ENCODE measurements around the gene NEU1. TPM values are rescaled to one million over a fixed set of nuclear protein-coding genes. Genes with fewer than 3 reads are reported as not detected.
A peak's percentile ranks its signal among the peaks of the same experiment; 100 is the strongest.

NEU1 gene
- polyA plus RNA-seq, 1 donor (not counting 4 experiments of a cell fraction or from before 2014, with no cell fraction given), result 27.9 TPM

- dilution Hi-C loops (cut with MboI; ENCODE audit: extremely low pct_ligation_motif_present, low sequenced_read_pairs), result no loop called here
- Histone ChIP-seq H3K36me3 (ENCODE audit: control insufficient read depth in 2 of 2, extremely low read depth in 1 of 2, insufficient read depth in 2 of 2, low read length in 2 of 2) (peaks cover 9 to 17% of the 10 kb centered on the region in 2 experiments), H2AFZ (ENCODE audit: control insufficient read depth, low read length) (no peak within 1 kb of the TSS), H3K9ac (ENCODE audit: control insufficient read depth, extremely low read depth, insufficient read depth, low read length) (peak within 1 kb of the TSS; percentile 33), H3K27ac (ENCODE audit: control insufficient read depth, insufficient read depth, low read length) (peak within 1 kb of the TSS; percentile 49), H3K4me1 (ENCODE audit: control insufficient read depth, extremely low read depth, insufficient read depth, low read length) (peaks cover 4% of the 10 kb centered on the region), H3K4me3 (ENCODE audit: control insufficient read depth in 2 of 3, extremely low read depth in 1 of 3, insufficient read depth in 2 of 3, low read depth in 1 of 3, low read length in 3 of 3) (peak within 1 kb of the TSS in 1 of 3 experiments; percentile 62), H4K20me1 (ENCODE audit: control insufficient read depth, extremely low read depth, insufficient read depth, low read length) (no peaks in the 10 kb centered on the region), H3K4me2 (ENCODE audit: control insufficient read depth, extremely low read depth, insufficient read depth, low read depth, low read length) (peak within 1 kb of the TSS; percentile 73), H3K27me3 (ENCODE audit: control insufficient read depth, extremely low read depth, insufficient read depth, low read length) (no peaks in the 10 kb centered on the region), H3K9me1 (ENCODE audit: control insufficient read depth, extremely low read depth, insufficient read depth, low read length) (no peaks in the 10 kb centered on the region), H3K9me3 (ENCODE audit: control insufficient read depth, low read depth, low read length) (no peaks in the 10 kb centered on the region), H3K79me2 (ENCODE audit: control insufficient read depth, insufficient read depth, low read length) (no peaks in the 10 kb centered on the region)
- FAIRE-seq, result no peak
- TF ChIP-seq CTCF (optimal IDR thresholded peaks at IDR 0.05 in 1 of 3, IDR thresholded peaks at IDR 0.05 in 1 of 3, conservative IDR thresholded peaks at IDR 0.05 in 1 of 3; ENCODE audit: extremely low read depth in 1 of 3, insufficient read depth in 2 of 3, low read length in 3 of 3) (no peak), EZH2 (IDR thresholded peaks at IDR 0.05; ENCODE audit: low read length) (no peak)
- no peak for DNase-seq (ENCODE audit: low read depth, low spot score)
Observed at GRCh38 chr6:31878726-31879125, 16.1 kb upstream of the NEU1 start, which contains the start of gene SLC44A4. Gene SLC44A4, minus strand, starts transcription at chr6:31878997. Its CDS starts 17 bp downstream, at chr6:31878980.

GRCh38 chr6:31878222-31878621, 15.6 kb upstream of the NEU1 start:
- Histone ChIP-seq H3K9me1 (ENCODE audit: control insufficient read depth, extremely low read depth, insufficient read depth, low read length) (no peaks in the 10 kb centered on the region), H3K4me2 (ENCODE audit: control insufficient read depth, extremely low read depth, insufficient read depth, low read depth, low read length) (no peak overlapping the region), H3K27me3 (ENCODE audit: control insufficient read depth, extremely low read depth, insufficient read depth, low read length) (no peaks in the 10 kb centered on the region), H3K4me1 (ENCODE audit: control insufficient read depth, extremely low read depth, insufficient read depth, low read length) (peaks cover 4% of the 10 kb centered on the region), H2AFZ (ENCODE audit: control insufficient read depth, low read length) (no peak overlapping the region), H4K20me1 (ENCODE audit: control insufficient read depth, extremely low read depth, insufficient read depth, low read length) (no peaks in the 10 kb centered on the region), H3K4me3 (ENCODE audit: control insufficient read depth in 2 of 3, extremely low read depth in 1 of 3, insufficient read depth in 2 of 3, low read depth in 1 of 3, low read length in 3 of 3) (no peak overlapping the region), H3K27ac (ENCODE audit: control insufficient read depth, insufficient read depth, low read length) (no peak overlapping the region), H3K36me3 (ENCODE audit: control insufficient read depth in 2 of 2, extremely low read depth in 1 of 2, insufficient read depth in 2 of 2, low read length in 2 of 2) (peaks cover 7 to 13% of the 10 kb centered on the region in 2 experiments), H3K9me3 (ENCODE audit: control insufficient read depth, low read depth, low read length) (no peaks in the 10 kb centered on the region), H3K79me2 (ENCODE audit: control insufficient read depth, insufficient read depth, low read length) (no peaks in the 10 kb centered on the region), H3K9ac (ENCODE audit: control insufficient read depth, extremely low read depth, insufficient read depth, low read length) (no peak overlapping the region)
- DNase-seq (ENCODE audit: low read depth, low spot score) (no peak), FAIRE-seq (no peak)
- dilution Hi-C loops (cut with MboI; ENCODE audit: extremely low pct_ligation_motif_present, low sequenced_read_pairs), result no loop called here
- no peak for TF ChIP-seq EZH2 (IDR thresholded peaks at IDR 0.05; ENCODE audit: low read length)
- TF ChIP-seq CTCF (optimal IDR thresholded peaks at IDR 0.05 in 1 of 3, IDR thresholded peaks at IDR 0.05 in 1 of 3, conservative IDR thresholded peaks at IDR 0.05 in 1 of 3; ENCODE audit: extremely low read depth in 1 of 3, insufficient read depth in 2 of 3, low read length in 3 of 3), result no peak

Data from keratinocyte (primary cell).